Left forelimb (tissue), 1 donor: Measurements from ENCODE around the gene CPT1A.

Experiments
- DNase-seq: peaks from one replicate; pipeline ENCODE4 v3.0.0-alpha.2; 2018; ENCODE audit warnings: low spot score

The CPT1A gene

GRCh38 chr11:68831124-68831523, 10.6 kb downstream of the CPT1A start:
- no peak for DNase-seq

- DNase-seq = no peak
Measured at GRCh38 chr11:68829581-68829980, 12.1 kb downstream of the CPT1A start.

GRCh38 chr11:68828957-68829356, 12.8 kb downstream of the CPT1A start:
- DNase-seq = no peak

GRCh38 chr11:68828155-68828931, 13.4 kb downstream of the CPT1A start:
- no peak for DNase-seq

GRCh38 chr11:68827733-68828132, 14.0 kb downstream of the CPT1A start:
- DNase-seq = no peak

- no peak for DNase-seq
Measured at GRCh38 chr11:68826726-68827125, 15.0 kb downstream of the CPT1A start.

GRCh38 chr11:68825571-68825970, 16.1 kb downstream of the CPT1A start:
- DNase-seq = no peak

GRCh38 chr11:68822546-68822945, 19.2 kb downstream of the CPT1A start:
- DNase-seq = no peak

GRCh38 chr11:68821670-68822069, 20.0 kb downstream of the CPT1A start:
- DNase-seq = no peak

GRCh38 chr11:68819362-68819761, 22.4 kb downstream of the CPT1A start:
- DNase-seq = no peak

GRCh38 chr11:68818181-68818580, 23.5 kb downstream of the CPT1A start:
- no peak for DNase-seq

GRCh38 chr11:68817554-68817953, 24.2 kb downstream of the CPT1A start:
- no peak for DNase-seq

GRCh38 chr11:68816917-68817419, 24.7 kb downstream of the CPT1A start:
- no peak for DNase-seq

- DNase-seq = no peak
Measured at GRCh38 chr11:68816251-68816776, 25.4 kb downstream of the CPT1A start.

- DNase-seq = no peak
Measured at GRCh38 chr11:68813773-68814172, 27.9 kb downstream of the CPT1A start.

GRCh38 chr11:68812526-68812925, 29.2 kb downstream of the CPT1A start:
- no peak for DNase-seq

GRCh38 chr11:68810164-68810563, 31.6 kb downstream of the CPT1A start:
- no peak for DNase-seq

- no peak for DNase-seq
Measured at GRCh38 chr11:68809506-68809905, 32.2 kb downstream of the CPT1A start.

- no peak for DNase-seq
Measured at GRCh38 chr11:68808787-68809186, 32.9 kb downstream of the CPT1A start.

- no peak for DNase-seq
Measured at GRCh38 chr11:68806931-68807844, 34.5 kb downstream of the CPT1A start.

- no peak for DNase-seq
Measured at GRCh38 chr11:68804786-68805185, 36.9 kb downstream of the CPT1A start.

- no peak for DNase-seq
Measured at GRCh38 chr11:68803766-68804165, 38.0 kb downstream of the CPT1A start.
